Measurements from ENCODE around the gene MTURN. TPM values are rescaled to one million over a fixed set of nuclear protein-coding genes. Genes with fewer than 3 reads are reported as not detected.

Gene MTURN
- total and polyA plus RNA-seq, 10 of the 15 experiments (the other 5 are each of a cell fraction or from before 2014, with no cell fraction given) = 0.52 to 5.0 (median 3.3) TPM

DNA sequence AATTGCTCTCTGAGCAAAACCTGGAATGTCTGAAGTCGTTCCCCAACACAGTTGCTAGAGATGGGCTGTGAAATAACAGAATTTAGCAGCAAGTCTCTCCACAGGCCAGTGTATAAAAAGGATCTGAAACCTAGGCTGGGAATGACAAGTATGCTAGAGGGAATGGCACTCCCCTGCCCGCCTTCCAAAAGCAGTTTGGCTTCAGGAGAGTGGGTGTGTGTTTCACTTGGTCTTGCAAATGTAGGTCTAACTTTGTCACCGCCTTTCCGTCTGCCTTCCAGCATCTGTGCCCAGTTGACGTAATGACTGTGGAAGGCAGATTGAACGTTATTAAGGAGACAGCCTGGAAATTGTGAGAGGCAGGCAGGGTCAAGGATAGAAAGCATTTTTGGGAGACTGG lies 18.0 kb upstream of the MTURN start (continued):
- TF ChIP-seq POLR2AphosphoS2 (IDR thresholded peaks at IDR 0.05; ENCODE audit: low read depth, low read length) = no peak

DNA sequence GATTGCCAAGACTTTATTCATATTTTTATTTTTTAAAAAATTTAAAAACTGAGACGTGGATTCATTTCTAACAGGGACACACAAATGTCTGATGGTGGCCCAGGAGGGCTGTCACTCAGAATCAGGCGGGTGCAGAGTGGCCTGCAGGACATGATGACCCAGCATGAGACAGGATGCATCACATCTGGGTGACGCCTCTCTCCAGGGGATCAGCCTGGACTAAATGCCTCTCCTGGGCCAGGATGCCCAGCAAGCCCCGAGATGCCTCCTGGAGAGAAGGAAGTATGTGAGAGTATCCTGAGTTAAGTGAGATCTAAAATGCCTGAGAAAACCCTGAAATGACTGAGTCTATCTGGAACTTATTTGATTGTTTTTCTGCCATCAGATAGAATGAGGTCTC lies 16.9 kb upstream of the MTURN start:
- POLR2A ChIA-PET = interaction anchor here (0.7 to 0.9 kb wide), 2 partner anchors 17 to 134 kb away, joined by 3 to 4 read pairs; no protein-coding TSS in a partner anchor
- H2AFZ ChIP-seq (ENCODE audit: control insufficient read depth, low read depth, low read length) = no peak overlapping the region
- H3K9ac ChIP-seq (ENCODE audit: control insufficient read depth, insufficient read depth, low read length) = no peak overlapping the region
- no peak overlapping the region for H3K4me3 ChIP-seq
- H3K79me2 ChIP-seq (ENCODE audit: control insufficient read depth, insufficient read depth, low read length) = no peaks in the 10 kb centered on the region
- no peak for DNase-seq (ENCODE audit: low read depth, low spot score)
- no peak for FAIRE-seq
- CTCF ChIA-PET = interaction anchor here (1.0 kb wide), 1 partner anchor 26 kb away, joined by 3 read pairs; no protein-coding TSS in a partner anchor
- H3K9me3 ChIP-seq (replicated peaks; ENCODE audit: control insufficient read depth, insufficient read depth, low read length) = no peaks in the 10 kb centered on the region; the same call in 1 of the 3 replicates
- SMC1A ChIA-PET (ENCODE audit: uncharacterized antibody, unreplicated experiment) = interaction anchor here (0.6 kb wide), 1 partner anchor 44 kb away, joined by 3 read pairs; no protein-coding TSS in a partner anchor
- no peaks in the 10 kb centered on the region for H3K36me3 ChIP-seq (ENCODE audit: control insufficient read depth in 2 of 2, insufficient read depth in 2 of 2, low read length in 1 of 2)
- no peaks in the 10 kb centered on the region for H3K4me1 ChIP-seq (ENCODE audit: control insufficient read depth, insufficient read depth, low read length)
- H4K20me1 ChIP-seq (ENCODE audit: control insufficient read depth, insufficient read depth) = no peaks in the 10 kb centered on the region
- RAD21 ChIA-PET (ENCODE audit: unreplicated experiment) = no interaction called here
- no peak overlapping the region for H3K27ac ChIP-seq (ENCODE audit: control insufficient read depth, insufficient read depth)
- H3K4me2 ChIP-seq (ENCODE audit: control insufficient read depth, insufficient read depth) = no peak overlapping the region
- intact Hi-C loops (cut with micrococcal nuclease; ENCODE audit: unreplicated experiment) = no loop called here
- TF ChIP-seq SIX5 (IDR thresholded peaks at IDR 0.05; ENCODE audit: low read depth, low read length, severe bottlenecking) (no peak), BHLHE40 (IDR thresholded peaks at IDR 0.05; ENCODE audit: borderline replicate concordance in 1 of 2, low read depth in 2 of 2, low read length in 1 of 2) (no peak), BMI1 (IDR thresholded peaks at IDR 0.05; ENCODE audit: borderline replicate concordance) (no peak), NR2F1 (conservative IDR thresholded peaks at IDR 0.05) (no peak), BRCA1 (IDR thresholded peaks at IDR 0.05; ENCODE audit: low read depth, low read length) (no peak), ZNF274 (IDR thresholded peaks at IDR 0.05; ENCODE audit: insufficient read depth, insufficient read length) (no peak), KLF5 (IDR thresholded peaks at IDR 0.05; ENCODE audit: partially characterized antibody) (no peak), POLR2AphosphoS5 (IDR thresholded peaks at IDR 0.05; ENCODE audit: low read length) (no peak), CREM (IDR thresholded peaks at IDR 0.05; ENCODE audit: low read depth) (no peak)
- TF ChIP-seq, protein P1, sequence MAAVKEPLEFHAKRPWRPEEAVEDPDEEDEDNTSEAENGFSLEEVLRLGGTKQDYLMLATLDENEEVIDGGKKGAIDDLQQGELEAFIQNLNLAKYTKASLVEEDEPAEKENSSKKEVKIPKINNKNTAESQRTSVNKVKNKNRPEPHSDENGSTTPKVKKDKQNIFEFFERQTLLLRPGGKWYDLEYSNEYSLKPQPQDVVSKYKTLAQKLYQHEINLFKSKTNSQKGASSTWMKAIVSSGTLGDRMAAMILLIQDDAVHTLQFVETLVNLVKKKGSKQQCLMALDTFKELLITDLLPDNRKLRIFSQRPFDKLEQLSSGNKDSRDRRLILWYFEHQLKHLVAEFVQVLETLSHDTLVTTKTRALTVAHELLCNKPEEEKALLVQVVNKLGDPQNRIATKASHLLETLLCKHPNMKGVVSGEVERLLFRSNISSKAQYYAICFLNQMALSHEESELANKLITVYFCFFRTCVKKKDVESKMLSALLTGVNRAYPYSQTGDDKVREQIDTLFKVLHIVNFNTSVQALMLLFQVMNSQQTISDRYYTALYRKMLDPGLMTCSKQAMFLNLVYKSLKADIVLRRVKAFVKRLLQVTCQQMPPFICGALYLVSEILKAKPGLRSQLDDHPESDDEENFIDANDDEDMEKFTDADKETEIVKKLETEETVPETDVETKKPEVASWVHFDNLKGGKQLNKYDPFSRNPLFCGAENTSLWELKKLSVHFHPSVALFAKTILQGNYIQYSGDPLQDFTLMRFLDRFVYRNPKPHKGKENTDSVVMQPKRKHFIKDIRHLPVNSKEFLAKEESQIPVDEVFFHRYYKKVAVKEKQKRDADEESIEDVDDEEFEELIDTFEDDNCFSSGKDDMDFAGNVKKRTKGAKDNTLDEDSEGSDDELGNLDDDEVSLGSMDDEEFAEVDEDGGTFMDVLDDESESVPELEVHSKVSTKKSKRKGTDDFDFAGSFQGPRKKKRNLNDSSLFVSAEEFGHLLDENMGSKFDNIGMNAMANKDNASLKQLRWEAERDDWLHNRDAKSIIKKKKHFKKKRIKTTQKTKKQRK (IDR thresholded peaks at IDR 0.05; ENCODE audit: low read depth, low read length) = no peak
- WGBS (ENCODE audit: insufficient coverage, insufficient replicate concordance, low lambda C conversion rate, missing lambda C conversion rate) = 43% methylated on average over 4 of the region's 4 CpGs
- H3K27me3 ChIP-seq (replicated peaks in 1 of 2; ENCODE audit: control insufficient read depth in 2 of 2, insufficient read depth in 2 of 2, low read length in 1 of 2) = no peaks in the 10 kb centered on the region
- BruUV-seq (replicated peaks) = no TSS peak
- in situ Hi-C loops (cut with MboI) = no loop called here
- no peak for ATAC-seq

Measured in GM12878 (cell line).